HG02642 (cell line): Measurements from ENCODE around the gene CNTN1.
A peak's percentile ranks its signal among the peaks of the same experiment; 100 is the strongest.
"Not testable (repeated sequence)": the region's sequence is repeated elsewhere in the genome, so short reads cannot be mapped to it uniquely, and the experiment has no call there.

Experiments used
- ATAC-seq: cut with Tn5 transposase; IDR thresholded peaks from one replicate; pipeline ENCODE4 v1.9.1; 2021; ENCODE audit warnings: mild to moderate bottlenecking; ENCODE audit not compliant: unreplicated experiment, poor library complexity

CNTN1 gene

GRCh38 chr12:40697566-40698259 is 5.5 kb downstream of the CNTN1 start:
- ATAC-seq, result no peak

GRCh38 chr12:40701756-40702155 is 9.5 kb downstream of the CNTN1 start:
- peak; percentile 83 for ATAC-seq

GRCh38 chr12:40711121-40711520 is 18.9 kb downstream of the CNTN1 start:
- no peak for ATAC-seq

DNA sequence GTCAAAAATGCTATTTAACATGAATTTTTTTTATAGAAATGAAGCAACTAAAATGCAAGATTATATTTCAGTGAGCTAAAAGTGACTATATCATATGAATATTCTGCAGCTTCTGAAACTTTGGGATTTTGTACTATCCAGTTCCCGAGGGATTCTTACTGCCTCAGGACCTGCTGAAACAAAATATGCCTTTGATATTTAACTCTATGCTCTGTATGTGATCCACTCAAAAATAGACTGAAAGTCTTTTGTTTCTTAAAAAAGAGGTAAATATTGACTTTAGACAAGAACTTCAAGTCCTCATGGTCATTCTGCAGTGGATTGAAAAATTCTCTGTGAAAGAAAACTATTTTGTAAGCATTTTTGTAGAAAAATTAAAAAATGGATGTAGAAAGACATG is 22.4 kb downstream of the CNTN1 start:
- no peak for ATAC-seq

- ATAC-seq, result no peak
These were observed 23.8 kb downstream of the CNTN1 start for GRCh38 chr12:40716037-40716436.

GRCh38 chr12:40717576-40717975 is 25.3 kb downstream of the CNTN1 start:
- no peak for ATAC-seq

GRCh38 chr12:40718878-40719372 is 26.7 kb downstream of the CNTN1 start:
- ATAC-seq, result no peak

GRCh38 chr12:40723001-40723400 is 30.8 kb downstream of the CNTN1 start:
- no peak for ATAC-seq

DNA sequence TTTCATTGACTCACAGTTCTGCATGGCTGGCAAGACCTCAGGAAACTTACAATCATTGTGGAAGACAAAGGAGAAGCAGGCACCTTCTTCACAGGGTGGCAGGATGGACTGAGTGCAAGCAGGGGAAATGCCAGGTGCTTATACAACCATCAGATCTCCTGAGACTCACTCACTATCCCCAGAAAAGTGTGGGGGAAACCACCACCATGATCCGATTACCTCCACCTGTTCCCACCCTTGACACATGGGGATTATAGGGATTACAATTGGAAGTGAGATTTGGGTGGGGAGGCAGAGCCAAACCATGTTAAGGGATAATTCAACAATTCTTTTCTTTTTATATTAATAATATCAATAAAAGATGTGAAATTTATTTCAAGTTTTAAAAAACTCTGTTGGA is 34.1 kb downstream of the CNTN1 start:
- ATAC-seq, result no peak

- ATAC-seq, result no peak
These were observed 35.7 kb downstream of the CNTN1 start for GRCh38 chr12:40727774-40728483.

GRCh38 chr12:40730281-40730680 is 38.0 kb downstream of the CNTN1 start:
- ATAC-seq, result no peak

DNA sequence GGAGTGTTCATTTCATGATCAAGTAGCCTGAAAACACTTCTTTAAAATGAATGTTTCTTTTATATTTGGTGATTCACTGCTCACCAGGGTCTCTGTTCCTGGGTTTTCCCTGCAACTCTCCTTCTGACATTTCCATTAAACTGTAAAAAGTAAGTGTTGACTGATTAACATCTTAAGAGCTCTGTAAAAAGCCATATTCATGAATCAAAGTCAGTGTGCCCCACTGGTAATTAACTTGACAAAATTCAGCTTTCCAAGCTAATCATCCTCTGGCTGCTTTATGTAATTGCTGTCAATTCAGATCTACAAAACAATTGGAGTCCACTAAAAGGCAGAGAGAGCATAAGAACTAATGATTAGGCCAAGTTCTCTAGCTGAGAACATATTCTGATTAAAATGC is 41.6 kb downstream of the CNTN1 start:
- no peak for ATAC-seq

- no peak for ATAC-seq
These were observed 42.0 kb downstream of the CNTN1 start for GRCh38 chr12:40734276-40734675.

- ATAC-seq, result no peak
These were observed 43.5 kb downstream of the CNTN1 start for GRCh38 chr12:40735551-40736230.

DNA sequence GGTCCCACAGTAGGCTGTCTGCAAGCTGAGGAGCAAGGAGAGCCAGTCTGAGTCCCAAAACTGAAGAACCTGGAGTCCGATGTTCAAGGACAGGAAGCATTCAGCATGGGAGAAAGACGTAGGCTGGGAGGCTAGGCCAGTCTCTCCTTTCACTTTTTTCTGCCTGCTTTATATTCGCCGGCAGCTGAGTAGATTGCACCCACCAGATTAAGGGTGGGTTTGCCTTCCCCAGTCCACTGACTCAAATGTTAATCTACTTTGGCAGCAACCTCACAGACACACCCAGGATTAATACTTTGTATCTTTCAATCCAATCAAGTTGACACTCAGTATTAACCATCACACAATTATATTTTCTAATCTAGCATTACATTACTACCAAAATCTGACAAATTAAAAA is 45.2 kb downstream of the CNTN1 start:
- ATAC-seq, result not testable (repeated sequence)

GRCh38 chr12:40738856-40739255 is 46.6 kb downstream of the CNTN1 start:
- ATAC-seq, result no peak

DNA sequence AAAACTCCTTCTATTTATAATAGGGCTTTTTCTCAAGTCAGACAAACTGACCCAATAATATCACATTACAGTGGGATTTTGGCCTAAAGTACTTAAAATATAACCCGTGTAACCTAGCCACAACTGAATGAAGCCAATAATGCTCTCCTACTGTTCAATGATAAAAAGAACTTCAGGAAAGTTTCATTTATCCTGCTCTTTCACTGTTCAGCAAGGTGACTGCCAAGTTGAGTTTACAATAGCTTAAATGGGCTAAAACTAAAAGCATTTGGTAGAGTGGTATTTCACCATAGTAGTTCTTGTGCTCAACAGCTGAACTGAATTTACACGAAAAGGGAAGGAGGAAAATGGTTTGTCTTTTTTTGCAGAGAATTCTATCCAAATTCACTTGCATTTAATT is 49.8 kb downstream of the CNTN1 start:
- no peak for ATAC-seq

DNA sequence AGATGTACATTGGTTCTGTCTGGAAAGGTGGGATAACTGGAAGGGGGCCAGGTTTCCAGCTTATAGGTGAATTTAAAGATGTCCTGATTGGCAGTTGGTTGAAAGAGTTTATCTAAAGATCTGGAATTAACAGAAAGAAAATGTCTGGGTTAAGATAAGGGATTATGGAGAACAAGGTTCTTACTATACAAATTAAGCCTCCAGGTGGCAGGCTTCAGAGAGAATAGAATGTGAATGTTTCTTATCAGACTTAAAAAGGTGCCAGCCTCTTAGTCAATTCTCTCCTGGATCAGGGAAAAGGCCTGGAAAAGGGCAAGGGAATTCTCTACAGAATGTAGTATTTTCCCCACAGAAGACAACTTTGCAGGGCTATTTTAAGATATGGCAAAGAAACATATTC is 53.1 kb downstream of the CNTN1 start:
- no peak for ATAC-seq

DNA sequence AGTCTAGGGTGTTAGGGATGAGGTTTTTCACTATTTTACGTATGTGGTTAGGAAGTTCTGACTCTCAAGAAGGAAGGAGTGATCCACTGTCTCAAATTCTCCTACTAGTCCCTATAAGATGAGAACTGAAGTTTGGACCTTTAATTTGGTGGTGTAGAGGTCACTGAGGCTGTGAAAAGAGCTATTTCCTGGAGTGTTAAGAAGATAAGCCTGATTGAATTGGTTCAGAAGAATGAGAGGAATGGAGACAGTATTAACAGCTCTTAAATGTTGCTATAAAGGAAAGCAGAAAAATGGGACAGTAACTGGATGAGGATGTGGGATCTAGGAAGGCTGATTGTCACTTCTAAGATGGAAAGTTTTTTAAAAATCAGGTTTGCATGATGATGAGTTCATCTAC is 57.6 kb downstream of the CNTN1 start:
- ATAC-seq, result no peak

DNA sequence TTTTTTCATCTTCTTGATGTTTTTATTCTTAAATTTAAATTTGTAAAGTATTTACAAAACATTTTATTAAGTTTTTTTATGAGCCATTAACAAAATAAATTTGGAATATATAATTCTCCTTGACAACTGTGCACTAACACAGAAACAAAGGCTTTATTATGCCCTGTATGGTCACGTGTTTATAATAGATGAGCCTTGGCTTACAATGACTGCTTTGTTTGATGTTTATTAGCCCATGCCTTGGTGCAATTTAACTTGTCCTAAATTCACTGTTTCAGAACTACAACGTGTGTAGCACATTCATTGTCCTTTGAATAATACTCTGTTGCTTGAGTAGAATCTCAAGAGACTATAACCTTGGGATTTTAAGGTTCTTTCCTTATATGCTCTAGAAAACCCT is 59.8 kb downstream of the CNTN1 start:
- no peak for ATAC-seq

DNA sequence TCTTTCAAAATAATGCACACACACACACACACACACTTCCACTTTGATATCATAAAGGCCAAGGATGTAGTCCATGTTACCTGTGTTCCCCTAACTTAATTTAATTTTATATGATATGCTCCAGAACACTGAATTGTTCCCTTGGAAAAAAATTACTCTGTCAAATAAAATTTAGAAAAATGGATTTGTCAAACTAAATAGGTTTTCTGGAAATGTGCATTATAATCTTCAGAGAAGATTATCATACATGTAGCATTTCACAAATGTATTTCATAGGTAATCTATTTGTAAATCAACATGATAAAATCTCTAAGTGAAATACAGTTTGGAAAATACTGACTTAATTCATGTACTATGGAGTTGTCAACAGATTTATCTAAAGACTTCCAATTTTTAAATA is 68.6 kb downstream of the CNTN1 start:
- no peak for ATAC-seq
